Adrenal gland (tissue), 5 donors: ENCODE data around the gene SLC12A4.
"Not testable (repeated sequence)": the region's sequence is repeated elsewhere in the genome, so short reads cannot be mapped to it uniquely, and the experiment has no call there.

ENCODE experiments used
- CTCF ChIP-seq, 6 experiments: fragments of 450-650 bp in 4 of 6; fragments of 200-600 bp in 2 of 6; sonication (generic) in 1 of 6; IDR thresholded peaks; 1 replicate in 5 of 6; 2 replicates in 1 of 6; pipeline versions ENCODE4 v1.5.1 to v1.8.0; 2016 to 2021; ENCODE audit warnings: antibody characterized with exemption in 6 of 6, mild to moderate bottlenecking in 2 of 6, moderate library complexity in 1 of 6
- POLR2A ChIP-seq, 2 donors: fragments of 450-650 bp; IDR thresholded peaks; one replicate each; pipeline ENCODE4 v1.6.1; 2017; ENCODE audit warnings: antibody characterized with exemption in 2 of 2, mild to moderate bottlenecking in 2 of 2, moderate library complexity in 1 of 2
- donor health status: DM: no; HTN: no; CAD: no.

- TF ChIP-seq POLR2A, CTCF (IDR thresholded peaks at IDR 0.05): not testable (repeated sequence)
Observed at GRCh38 chr16:67998231-67998778, 29.9 kb upstream of the SLC12A4 start.
